WTC11 (cell line): ENCODE data around the gene MYNN. TPM values are rescaled to one million over a fixed set of nuclear protein-coding genes. Genes with fewer than 3 reads are reported as not detected.

Source experiments
- ATAC-seq: fragments of 200-7000 bp; cut with Tn5 transposase; 2 replicates; pipeline ENCODE4 v1.10.0; 2021; ENCODE audit warnings: mild to moderate bottlenecking, moderate library complexity
- CTCF ChIA-PET: fragments of 300-600 bp; sonication (Branson Sonifier 250); formaldehyde crosslinking; loops from one replicate; lab custom pipeline; 2021; ENCODE audit warnings: antibody characterized with exemption; lab: Charles Lee
- POLR2A ChIA-PET: fragments of 350-600 bp; sonication (Branson Sonifier 250); formaldehyde crosslinking; loops from one replicate; lab custom pipeline; 2021; ENCODE audit warnings: antibody characterized with exemption; lab: Charles Lee
- DNase-seq: peaks from one replicate; pipeline ENCODE4 v3.0.0; 2021; ENCODE audit warnings: low spot score
- H3K27ac Mint-ChIP-seq: 2 replicates; pipeline ENCODE4 v1.8.0; 2021; ENCODE audit warnings: mixed read lengths
- H3K27me3 Mint-ChIP-seq: 2 replicates; pipeline ENCODE4 v1.8.0; 2021; ENCODE audit warnings: low read depth, mild to moderate bottlenecking, moderate library complexity, mixed read lengths
- H3K36me3 Mint-ChIP-seq: 2 replicates; pipeline ENCODE4 v1.8.0; 2021; ENCODE audit warnings: mixed read lengths
- H3K4me1 Mint-ChIP-seq: 2 replicates; pipeline ENCODE4 v1.8.0; 2022; ENCODE audit warnings: mixed read lengths
- H3K4me3 Mint-ChIP-seq: 2 replicates; pipeline ENCODE4 v1.8.0; 2021; ENCODE audit warnings: mild to moderate bottlenecking, moderate library complexity, mixed read lengths
- H3K9me3 Mint-ChIP-seq: 2 replicates; pipeline ENCODE4 v1.8.0; 2021; ENCODE audit warnings: mixed read lengths
- ERG ChIP-seq: fragments of 250-450 bp; sonication (Bioruptor Pico); IDR thresholded peaks from 2 replicates; pipeline ENCODE4 v1.8.0; 2021; ENCODE audit warnings: mild to moderate bottlenecking
- FOXJ3 ChIP-seq: sonication (generic); formaldehyde crosslinking; IDR thresholded peaks from 2 replicates; pipeline ENCODE4 v1.9.0; 2021; ENCODE audit warnings: missing genetic modification reagents, mild to moderate bottlenecking, borderline replicate concordance
- GTF2I ChIP-seq: fragments of 250-450 bp; sonication (Bioruptor Pico); conservative IDR thresholded peaks from 2 replicates; pipeline ENCODE4 v1.4.0; 2021; ENCODE audit warnings: mild to moderate bottlenecking
- NFYB ChIP-seq: sonication (generic); formaldehyde crosslinking; conservative IDR thresholded peaks from 2 replicates; pipeline ENCODE4 v1.8.0; 2022; ENCODE audit warnings: low read depth, missing genetic modification reagents
- RELA ChIP-seq: sonication (generic); formaldehyde crosslinking; IDR thresholded peaks from 2 replicates; pipeline ENCODE4 v1.8.1; 2022; ENCODE audit warnings: missing genetic modification reagents, mild to moderate bottlenecking, borderline replicate concordance
- ZNF121 ChIP-seq: sonication (generic); formaldehyde crosslinking; IDR thresholded peaks from 2 replicates; pipeline ENCODE4 v1.8.0; 2023; ENCODE audit warnings: missing genetic modification reagents
- ZNF671 ChIP-seq: fragments of 250-450 bp; sonication (Bioruptor Pico); IDR thresholded peaks from 2 replicates; pipeline ENCODE4 v1.8.0; 2021; ENCODE audit warnings: mild to moderate bottlenecking
- total RNA-seq: library from RNA; stranded (reverse); gene quantifications from 3 replicates; pipeline ENCODE4 v1.2.3, GENCODE V29; 2021
- TF ChIP-seq, protein P1 (sequence below): fragments of 250-450 bp; sonication (Bioruptor Pico); IDR thresholded peaks from 2 replicates; pipeline ENCODE4 v1.9.0; 2021; ENCODE audit warnings: mild to moderate bottlenecking, borderline replicate concordance
- TF ChIP-seq, protein P2 (sequence below): fragments of 250-450 bp; sonication (Bioruptor Pico); conservative IDR thresholded peaks from 2 replicates; pipeline ENCODE4 v1.9.0; 2021; ENCODE audit warnings: mild to moderate bottlenecking
- TF ChIP-seq, protein P3 (sequence below): sonication (generic); formaldehyde crosslinking; IDR thresholded peaks from 2 replicates; pipeline ENCODE4 v1.8.0; 2023; ENCODE audit warnings: mild to moderate bottlenecking, missing genetic modification reagents
- TF ChIP-seq, protein P4 (sequence below): sonication (generic); formaldehyde crosslinking; IDR thresholded peaks from 2 replicates; pipeline ENCODE4 v1.8.1; 2023; ENCODE audit warnings: mild to moderate bottlenecking, missing genetic modification reagents

The MYNN gene
- total RNA-seq, 1 experiment from 2014 or later: 14.3 TPM

DNA sequence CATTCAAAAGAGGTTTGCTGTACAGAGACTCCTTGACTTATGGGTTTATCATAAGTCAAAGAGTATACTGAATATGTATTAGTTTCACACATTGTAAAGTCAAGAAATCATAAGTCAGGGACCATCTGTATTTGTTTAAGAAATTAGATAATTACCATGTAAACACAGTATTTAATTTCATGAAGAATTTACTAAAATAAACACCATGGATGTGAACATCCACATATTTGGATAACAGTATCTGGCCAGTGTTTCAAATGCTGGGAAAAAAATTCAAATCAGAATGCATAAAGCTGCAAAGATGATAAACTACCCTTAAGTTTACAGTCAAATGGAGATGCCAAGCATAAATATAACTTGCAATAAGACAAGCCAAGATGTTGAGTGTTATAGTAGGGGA lies 17.0 kb downstream of the MYNN start (continued):
- TF ChIP-seq, protein P1, sequence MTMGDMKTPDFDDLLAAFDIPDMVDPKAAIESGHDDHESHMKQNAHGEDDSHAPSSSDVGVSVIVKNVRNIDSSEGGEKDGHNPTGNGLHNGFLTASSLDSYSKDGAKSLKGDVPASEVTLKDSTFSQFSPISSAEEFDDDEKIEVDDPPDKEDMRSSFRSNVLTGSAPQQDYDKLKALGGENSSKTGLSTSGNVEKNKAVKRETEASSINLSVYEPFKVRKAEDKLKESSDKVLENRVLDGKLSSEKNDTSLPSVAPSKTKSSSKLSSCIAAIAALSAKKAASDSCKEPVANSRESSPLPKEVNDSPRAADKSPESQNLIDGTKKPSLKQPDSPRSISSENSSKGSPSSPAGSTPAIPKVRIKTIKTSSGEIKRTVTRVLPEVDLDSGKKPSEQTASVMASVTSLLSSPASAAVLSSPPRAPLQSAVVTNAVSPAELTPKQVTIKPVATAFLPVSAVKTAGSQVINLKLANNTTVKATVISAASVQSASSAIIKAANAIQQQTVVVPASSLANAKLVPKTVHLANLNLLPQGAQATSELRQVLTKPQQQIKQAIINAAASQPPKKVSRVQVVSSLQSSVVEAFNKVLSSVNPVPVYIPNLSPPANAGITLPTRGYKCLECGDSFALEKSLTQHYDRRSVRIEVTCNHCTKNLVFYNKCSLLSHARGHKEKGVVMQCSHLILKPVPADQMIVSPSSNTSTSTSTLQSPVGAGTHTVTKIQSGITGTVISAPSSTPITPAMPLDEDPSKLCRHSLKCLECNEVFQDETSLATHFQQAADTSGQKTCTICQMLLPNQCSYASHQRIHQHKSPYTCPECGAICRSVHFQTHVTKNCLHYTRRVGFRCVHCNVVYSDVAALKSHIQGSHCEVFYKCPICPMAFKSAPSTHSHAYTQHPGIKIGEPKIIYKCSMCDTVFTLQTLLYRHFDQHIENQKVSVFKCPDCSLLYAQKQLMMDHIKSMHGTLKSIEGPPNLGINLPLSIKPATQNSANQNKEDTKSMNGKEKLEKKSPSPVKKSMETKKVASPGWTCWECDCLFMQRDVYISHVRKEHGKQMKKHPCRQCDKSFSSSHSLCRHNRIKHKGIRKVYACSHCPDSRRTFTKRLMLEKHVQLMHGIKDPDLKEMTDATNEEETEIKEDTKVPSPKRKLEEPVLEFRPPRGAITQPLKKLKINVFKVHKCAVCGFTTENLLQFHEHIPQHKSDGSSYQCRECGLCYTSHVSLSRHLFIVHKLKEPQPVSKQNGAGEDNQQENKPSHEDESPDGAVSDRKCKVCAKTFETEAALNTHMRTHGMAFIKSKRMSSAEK (CRISPR knock-in tag): no peak
- TF ChIP-seq ERG (no peak), NFYB (CRISPR knock-in tag) (no peak), ZNF671 (CRISPR knock-in tag) (no peak)
- TF ChIP-seq, protein P2, sequence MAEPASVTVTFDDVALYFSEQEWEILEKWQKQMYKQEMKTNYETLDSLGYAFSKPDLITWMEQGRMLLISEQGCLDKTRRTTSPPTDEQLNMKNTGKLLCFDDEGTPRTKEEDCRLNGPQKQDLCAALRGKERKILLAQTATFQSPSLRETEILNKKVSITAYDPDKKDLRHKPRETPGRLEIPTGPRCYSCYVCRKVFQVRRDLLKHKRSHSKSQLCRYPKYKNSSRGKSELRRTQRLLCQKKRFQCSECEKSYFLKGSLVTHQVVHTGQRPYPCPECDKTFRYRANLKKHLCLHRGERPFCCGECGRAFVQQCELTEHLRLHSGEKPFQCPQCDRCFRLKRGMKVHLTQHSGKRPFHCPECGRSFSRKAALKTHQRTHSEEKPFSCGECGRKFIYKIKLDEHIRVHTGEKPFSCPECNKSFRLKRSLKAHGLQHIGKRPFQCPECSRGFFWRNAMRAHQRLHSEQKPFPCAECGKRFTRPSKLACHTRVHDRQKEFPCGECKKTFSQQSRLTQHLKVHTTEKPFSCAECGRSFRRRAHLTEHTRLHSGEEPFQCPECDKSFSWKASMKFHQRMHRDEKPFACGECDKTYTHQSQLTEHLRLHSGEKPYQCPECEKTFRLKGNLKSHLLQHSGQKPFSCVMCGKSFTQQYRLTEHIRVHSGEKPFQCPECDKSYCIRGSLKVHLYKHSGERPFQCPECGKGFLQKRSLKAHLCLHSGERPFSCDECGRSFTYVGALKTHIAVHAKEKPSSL (CRISPR knock-in tag): no peak
- TF ChIP-seq, protein P3, sequence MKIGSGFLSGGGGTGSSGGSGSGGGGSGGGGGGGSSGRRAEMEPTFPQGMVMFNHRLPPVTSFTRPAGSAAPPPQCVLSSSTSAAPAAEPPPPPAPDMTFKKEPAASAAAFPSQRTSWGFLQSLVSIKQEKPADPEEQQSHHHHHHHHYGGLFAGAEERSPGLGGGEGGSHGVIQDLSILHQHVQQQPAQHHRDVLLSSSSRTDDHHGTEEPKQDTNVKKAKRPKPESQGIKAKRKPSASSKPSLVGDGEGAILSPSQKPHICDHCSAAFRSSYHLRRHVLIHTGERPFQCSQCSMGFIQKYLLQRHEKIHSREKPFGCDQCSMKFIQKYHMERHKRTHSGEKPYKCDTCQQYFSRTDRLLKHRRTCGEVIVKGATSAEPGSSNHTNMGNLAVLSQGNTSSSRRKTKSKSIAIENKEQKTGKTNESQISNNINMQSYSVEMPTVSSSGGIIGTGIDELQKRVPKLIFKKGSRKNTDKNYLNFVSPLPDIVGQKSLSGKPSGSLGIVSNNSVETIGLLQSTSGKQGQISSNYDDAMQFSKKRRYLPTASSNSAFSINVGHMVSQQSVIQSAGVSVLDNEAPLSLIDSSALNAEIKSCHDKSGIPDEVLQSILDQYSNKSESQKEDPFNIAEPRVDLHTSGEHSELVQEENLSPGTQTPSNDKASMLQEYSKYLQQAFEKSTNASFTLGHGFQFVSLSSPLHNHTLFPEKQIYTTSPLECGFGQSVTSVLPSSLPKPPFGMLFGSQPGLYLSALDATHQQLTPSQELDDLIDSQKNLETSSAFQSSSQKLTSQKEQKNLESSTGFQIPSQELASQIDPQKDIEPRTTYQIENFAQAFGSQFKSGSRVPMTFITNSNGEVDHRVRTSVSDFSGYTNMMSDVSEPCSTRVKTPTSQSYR (CRISPR knock-in tag): no peak
- TF ChIP-seq, protein P4, sequence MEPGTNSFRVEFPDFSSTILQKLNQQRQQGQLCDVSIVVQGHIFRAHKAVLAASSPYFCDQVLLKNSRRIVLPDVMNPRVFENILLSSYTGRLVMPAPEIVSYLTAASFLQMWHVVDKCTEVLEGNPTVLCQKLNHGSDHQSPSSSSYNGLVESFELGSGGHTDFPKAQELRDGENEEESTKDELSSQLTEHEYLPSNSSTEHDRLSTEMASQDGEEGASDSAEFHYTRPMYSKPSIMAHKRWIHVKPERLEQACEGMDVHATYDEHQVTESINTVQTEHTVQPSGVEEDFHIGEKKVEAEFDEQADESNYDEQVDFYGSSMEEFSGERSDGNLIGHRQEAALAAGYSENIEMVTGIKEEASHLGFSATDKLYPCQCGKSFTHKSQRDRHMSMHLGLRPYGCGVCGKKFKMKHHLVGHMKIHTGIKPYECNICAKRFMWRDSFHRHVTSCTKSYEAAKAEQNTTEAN (CRISPR knock-in tag): no peak

GRCh38 chr3:169790687-169791429 lies 17.7 kb downstream of the MYNN start:
- Mint-ChIP-seq H3K27me3 (no peaks in the 10 kb centered on the region), H3K27ac (peak overlapping the region; percentile 12), H3K9me3 (no peaks in the 10 kb centered on the region), H3K4me1 (no peaks in the 10 kb centered on the region), H3K4me3 (no peak overlapping the region), H3K36me3 (peaks cover 19% of the 10 kb centered on the region)
- ChIA-PET CTCF (no interaction called here), POLR2A (no interaction called here)
- ATAC-seq (no peak), DNase-seq (no peak)
- no peak for TF ChIP-seq ZNF121
- TF ChIP-seq FOXJ3: no peak
- TF ChIP-seq RELA (CRISPR knock-in tag): no peak
- TF ChIP-seq GTF2I (CRISPR knock-in tag): no peak
